HEK293 (cell line): ENCODE results near the gene PDK2.
A peak's percentile ranks its signal among the peaks of the same experiment; 100 is the strongest.

Source experiments
- CTCF ChIA-PET: fragments of 350-600 bp; formaldehyde crosslinking; extraction: SDS; loops from one replicate; lab custom pipeline; 2021; ENCODE audit warnings: antibody characterized with exemption; lab: Yijun Ruan, JAX
- POLR2A ChIA-PET: fragments of 300-600 bp; formaldehyde crosslinking; extraction: SDS; loops from one replicate; lab custom pipeline; 2020; ENCODE audit warnings: antibody characterized with exemption, inconsistent platforms; lab: Yijun Ruan, JAX
- H3K27ac ChIP-seq: fragments of 200-500 bp; sonication (Bioruptor generic); 2 replicates; pipeline ENCODE4 v1.5.1; 2014; ENCODE audit warnings: low read depth, low read length, control low read depth, inconsistent platforms; ENCODE audit errors: extremely low read depth
- H3K36me3 ChIP-seq, 2 experiments: fragments of 200-500 bp in 1 of 2; sonication (Bioruptor generic) in 1 of 2; 1 replicate in 1 of 2; 2 replicates in 1 of 2; pipeline ENCODE4 v1.5.1; 2014 to 2017; ENCODE audit warnings: inconsistent platforms in 2 of 2, low read length in 2 of 2; ENCODE audit not compliant: control insufficient read depth in 2 of 2, insufficient read depth in 1 of 2
- H3K4me1 ChIP-seq: fragments of 200-500 bp; sonication (Bioruptor generic); 2 replicates; pipeline ENCODE4 v1.5.1; 2014; ENCODE audit warnings: mild to moderate bottlenecking, low read length, inconsistent platforms; ENCODE audit not compliant: control insufficient read depth, insufficient read depth
- H3K4me3 ChIP-seq: 2 replicates; pipeline ENCODE4 v1.5.1; 2011; ENCODE audit warnings: low read depth, mild to moderate bottlenecking, control low read depth, low read length, moderate library complexity
- H3K9me3 ChIP-seq: fragments of 200-500 bp; sonication (Bioruptor generic); 2 replicates; pipeline ENCODE4 v1.5.1; 2014; ENCODE audit warnings: low read depth, low read length, inconsistent platforms; ENCODE audit not compliant: control insufficient read depth, insufficient read depth
- BCL11B ChIP-seq: fragments of 450-650 bp; formaldehyde crosslinking; IDR thresholded peaks from 2 replicates; pipeline ENCODE4 v1.5.1; 2016; ENCODE audit warnings: low read depth, missing biosample characterization, missing genetic modification characterization
- EGR2 ChIP-seq: fragments of 450-650 bp; formaldehyde crosslinking; IDR thresholded peaks from 2 replicates; pipeline ENCODE4 v1.5.1; 2016; ENCODE audit warnings: low read depth, missing biosample characterization, missing genetic modification characterization
- GLIS1 ChIP-seq: fragments of 450-650 bp; formaldehyde crosslinking; IDR thresholded peaks from 2 replicates; pipeline ENCODE4 v1.5.1; 2016; ENCODE audit warnings: missing biosample characterization, missing genetic modification characterization
- KLF1 ChIP-seq: fragments of 450-650 bp; formaldehyde crosslinking; IDR thresholded peaks from 2 replicates; pipeline ENCODE4 v1.5.1; 2016; ENCODE audit warnings: missing biosample characterization, missing genetic modification characterization
- KLF7 ChIP-seq: fragments of 450-650 bp; formaldehyde crosslinking; IDR thresholded peaks from 2 replicates; pipeline ENCODE4 v1.5.1; 2016; ENCODE audit warnings: missing biosample characterization, missing genetic modification characterization, borderline replicate concordance
- MZF1 ChIP-seq: fragments of 450-650 bp; formaldehyde crosslinking; IDR thresholded peaks from 2 replicates; pipeline ENCODE4 v1.5.1; 2017; ENCODE audit warnings: missing biosample characterization, missing genetic modification characterization, borderline replicate concordance
- SP2 ChIP-seq: fragments of 450-650 bp; formaldehyde crosslinking; IDR thresholded peaks from 2 replicates; pipeline ENCODE4 v1.5.1; 2016; ENCODE audit warnings: missing biosample characterization, missing genetic modification characterization
- ZBTB20 ChIP-seq: fragments of 450-650 bp; formaldehyde crosslinking; IDR thresholded peaks from 2 replicates; pipeline ENCODE4 v1.5.1; 2016; ENCODE audit warnings: missing biosample characterization, missing genetic modification characterization
- ZBTB48 ChIP-seq: fragments of 450-650 bp; formaldehyde crosslinking; IDR thresholded peaks from 2 replicates; pipeline ENCODE4 v1.5.1; 2016; ENCODE audit warnings: missing biosample characterization, missing genetic modification characterization
- ZIC2 ChIP-seq: fragments of 450-650 bp; formaldehyde crosslinking; IDR thresholded peaks from 2 replicates; pipeline ENCODE4 v1.5.1; 2016; ENCODE audit warnings: missing biosample characterization, missing genetic modification characterization
- ZNF292 ChIP-seq: fragments of 450-650 bp; formaldehyde crosslinking; IDR thresholded peaks from 2 replicates; pipeline ENCODE4 v1.5.1; 2016; ENCODE audit warnings: low read depth, missing biosample characterization, missing genetic modification characterization, borderline replicate concordance
- ZNF335 ChIP-seq: fragments of 450-650 bp; formaldehyde crosslinking; conservative IDR thresholded peaks from 2 replicates; pipeline ENCODE4 v1.5.1; 2016; ENCODE audit warnings: missing biosample characterization, missing genetic modification characterization
- ZNF530 ChIP-seq: fragments of 450-650 bp; formaldehyde crosslinking; IDR thresholded peaks from 2 replicates; pipeline ENCODE4 v1.5.1; 2016; ENCODE audit warnings: low read depth, missing biosample characterization, missing genetic modification characterization
- ZNF585B ChIP-seq: fragments of 450-650 bp; formaldehyde crosslinking; IDR thresholded peaks from 2 replicates; pipeline ENCODE4 v1.5.1; 2016; ENCODE audit warnings: missing biosample characterization, missing genetic modification characterization
- ZNF610 ChIP-seq: fragments of 450-650 bp; formaldehyde crosslinking; IDR thresholded peaks from 2 replicates; pipeline ENCODE4 v1.5.1; 2016; ENCODE audit warnings: missing biosample characterization, missing genetic modification characterization, borderline replicate concordance
- ZNF654 ChIP-seq: fragments of 450-650 bp; formaldehyde crosslinking; IDR thresholded peaks from 2 replicates; pipeline ENCODE4 v1.5.1; 2016; ENCODE audit warnings: low read depth, missing biosample characterization, missing genetic modification characterization
- ZNF658 ChIP-seq: fragments of 450-650 bp; formaldehyde crosslinking; IDR thresholded peaks from 2 replicates; pipeline ENCODE4; 2016; ENCODE audit warnings: missing biosample characterization, missing genetic modification characterization
- ZNF777 ChIP-seq: fragments of 450-650 bp; formaldehyde crosslinking; IDR thresholded peaks from 2 replicates; pipeline ENCODE4 v1.5.1; 2017; ENCODE audit warnings: missing biosample characterization, missing genetic modification characterization, borderline replicate concordance
- ZSCAN16 ChIP-seq: fragments of 450-650 bp; formaldehyde crosslinking; IDR thresholded peaks from 2 replicates; pipeline ENCODE4 v1.5.1; 2016; ENCODE audit warnings: missing biosample characterization, missing genetic modification characterization
- TF ChIP-seq, protein P1 (sequence below): fragments of 450-650 bp; formaldehyde crosslinking; IDR thresholded peaks from 2 replicates; pipeline ENCODE4 v1.5.1; 2016; ENCODE audit warnings: missing biosample characterization, missing genetic modification characterization
- TF ChIP-seq, protein P2 (sequence below): fragments of 450-650 bp; formaldehyde crosslinking; IDR thresholded peaks from 2 replicates; pipeline ENCODE4 v1.5.1; 2016; ENCODE audit warnings: missing biosample characterization, missing genetic modification characterization
- TF ChIP-seq, protein P3 (sequence below): fragments of 450-650 bp; formaldehyde crosslinking; IDR thresholded peaks from 2 replicates; pipeline ENCODE4 v1.5.1; 2016; ENCODE audit warnings: missing biosample characterization, missing genetic modification characterization

PDK2 gene

DNA sequence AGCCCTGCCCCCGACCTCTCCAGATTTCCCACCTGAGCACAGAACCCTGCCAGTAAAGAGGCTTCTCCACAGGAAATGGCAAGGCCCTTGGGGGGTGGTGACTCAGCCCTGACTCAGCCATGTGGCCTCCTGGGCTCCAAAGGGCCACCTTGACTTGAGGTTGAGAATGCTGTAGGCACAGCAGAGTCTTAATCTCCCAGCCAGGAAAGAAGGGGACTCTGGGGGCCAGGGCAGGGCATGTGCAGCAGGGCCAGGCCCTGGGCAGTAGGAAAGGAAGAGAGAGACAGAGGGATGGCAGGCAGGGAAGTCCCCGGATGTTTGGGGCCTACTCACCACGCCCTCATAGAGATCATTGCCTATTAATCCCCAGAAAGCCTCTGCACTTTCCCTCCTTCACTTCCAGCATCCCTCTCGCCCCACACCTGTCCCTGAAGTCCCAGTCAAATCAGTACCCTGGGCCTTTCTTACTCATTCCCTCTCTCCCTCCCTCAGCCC, 44.0 kb upstream of the PDK2 start (continued):
- TF ChIP-seq ZNF654 (tag by site-specific recombination) (no peak), MZF1 (tag by site-specific recombination) (no peak), ZNF610 (tag by site-specific recombination) (no peak), ZNF335 (tag by site-specific recombination) (peak; percentile 89), KLF7 (tag by site-specific recombination) (no peak), SP2 (tag by site-specific recombination) (peak; percentile 33), ZNF292 (no peak), ZNF585B (tag by site-specific recombination) (no peak), GLIS1 (tag by site-specific recombination) (peak; percentile 100), EGR2 (peak; percentile 53; the same call in 1 of the 2 replicates), ZBTB48 (tag by site-specific recombination) (peak; percentile 51; the same call in 1 of the 2 replicates), KLF1 (no peak)
- TF ChIP-seq, protein P1, sequence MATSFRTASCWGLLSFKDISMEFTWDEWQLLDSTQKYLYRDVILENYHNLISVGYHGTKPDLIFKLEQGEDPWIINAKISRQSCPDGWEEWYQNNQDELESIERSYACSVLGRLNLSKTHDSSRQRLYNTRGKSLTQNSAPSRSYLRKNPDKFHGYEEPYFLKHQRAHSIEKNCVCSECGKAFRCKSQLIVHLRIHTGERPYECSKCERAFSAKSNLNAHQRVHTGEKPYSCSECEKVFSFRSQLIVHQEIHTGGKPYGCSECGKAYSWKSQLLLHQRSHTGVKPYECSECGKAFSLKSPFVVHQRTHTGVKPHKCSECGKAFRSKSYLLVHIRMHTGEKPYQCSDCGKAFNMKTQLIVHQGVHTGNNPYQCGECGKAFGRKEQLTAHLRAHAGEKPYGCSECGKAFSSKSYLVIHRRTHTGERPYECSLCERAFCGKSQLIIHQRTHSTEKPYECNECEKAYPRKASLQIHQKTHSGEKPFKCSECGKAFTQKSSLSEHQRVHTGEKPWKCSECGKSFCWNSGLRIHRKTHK: no peak

DNA sequence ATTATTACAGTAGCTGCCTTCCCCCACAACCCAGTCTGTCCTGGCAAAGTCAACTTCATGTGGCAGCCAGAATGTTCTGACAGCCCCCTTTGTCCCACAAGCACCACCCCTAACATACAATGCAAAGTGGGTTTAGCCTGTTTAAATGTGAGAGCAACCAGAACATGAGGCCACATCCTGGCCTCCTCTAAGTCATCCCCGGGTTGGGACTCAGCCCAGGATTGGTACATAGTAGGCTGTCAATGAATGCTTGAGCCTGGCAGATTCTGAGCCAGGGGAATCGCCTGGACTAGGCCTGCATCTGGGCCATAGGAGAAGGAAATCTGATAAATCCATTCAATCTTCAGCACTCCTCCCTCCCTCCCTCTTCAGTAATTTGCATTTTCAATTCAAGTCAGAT, 43.5 kb upstream of the PDK2 start:
- TF ChIP-seq, protein P2, sequence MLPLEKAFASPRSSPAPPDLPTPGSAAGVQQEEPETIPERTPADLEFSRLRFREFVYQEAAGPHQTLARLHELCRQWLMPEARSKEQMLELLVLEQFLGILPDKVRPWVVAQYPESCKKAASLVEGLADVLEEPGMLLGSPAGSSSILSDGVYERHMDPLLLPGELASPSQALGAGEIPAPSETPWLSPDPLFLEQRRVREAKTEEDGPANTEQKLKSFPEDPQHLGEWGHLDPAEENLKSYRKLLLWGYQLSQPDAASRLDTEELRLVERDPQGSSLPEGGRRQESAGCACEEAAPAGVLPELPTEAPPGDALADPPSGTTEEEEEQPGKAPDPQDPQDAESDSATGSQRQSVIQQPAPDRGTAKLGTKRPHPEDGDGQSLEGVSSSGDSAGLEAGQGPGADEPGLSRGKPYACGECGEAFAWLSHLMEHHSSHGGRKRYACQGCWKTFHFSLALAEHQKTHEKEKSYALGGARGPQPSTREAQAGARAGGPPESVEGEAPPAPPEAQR (tag by site-specific recombination): no peak
- 0 out of 2 replicates have a peak, but pooled peaks have one; percentile 2 for TF ChIP-seq ZBTB20
- Histone ChIP-seq H3K9me3 (no peaks in the 10 kb centered on the region), H3K27ac (peak overlapping the region; percentile 74; the same call in 1 of the 2 replicates), H3K4me3 (no peak overlapping the region), H3K36me3 (no peaks in the 10 kb centered on the region), H3K4me1 (peaks cover 18% of the 10 kb centered on the region)
- POLR2A ChIA-PET: no interaction called here
- CTCF ChIA-PET: interaction anchor here (0.7 to 2.4 kb wide), 6 partner anchors 14 to 165 kb away, joined by 3 to 14 read pairs (median 3); no protein-coding TSS in a partner anchor

DNA sequence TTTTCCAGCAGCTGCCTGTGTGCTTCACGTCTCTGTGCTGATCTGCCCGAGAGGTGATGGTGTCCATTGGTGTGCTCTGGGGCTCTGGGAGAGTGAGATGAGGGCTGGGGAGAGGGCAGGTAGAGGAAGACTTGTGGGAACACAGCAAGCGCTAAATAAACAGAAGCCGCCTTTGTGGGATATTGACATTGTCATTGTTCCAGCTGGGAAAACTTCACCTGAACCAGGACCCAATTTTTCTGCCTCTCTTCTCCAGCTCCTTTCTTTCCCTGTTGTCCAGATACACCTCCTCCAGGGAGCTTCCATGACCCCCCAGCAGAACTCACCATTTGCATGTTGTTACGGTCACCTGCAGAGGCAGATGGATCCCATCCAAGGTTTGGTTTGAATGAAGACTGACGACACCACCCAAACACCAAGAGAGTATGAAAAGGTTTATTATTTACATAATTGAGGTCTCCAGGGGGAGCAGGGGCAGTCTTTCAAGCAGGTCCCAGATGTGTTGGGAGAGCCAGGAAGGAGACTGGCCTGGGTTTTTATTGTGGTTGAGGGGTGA, 42.8 kb upstream of the PDK2 start:
- Histone ChIP-seq H3K27ac (no peak overlapping the region), H3K9me3 (no peaks in the 10 kb centered on the region), H3K4me3 (no peak overlapping the region), H3K36me3 (no peaks in the 10 kb centered on the region)
- POLR2A ChIA-PET: no interaction called here
- TF ChIP-seq ZNF658 (tag by site-specific recombination) (no peak), ZNF292 (no peak), ZNF530 (tag by site-specific recombination) (no peak), ZNF777 (no peak), ZSCAN16 (tag by site-specific recombination) (no peak), BCL11B (tag by site-specific recombination) (no peak), GLIS1 (tag by site-specific recombination) (peak; percentile 89), ZIC2 (peak; percentile 64)
- TF ChIP-seq, protein P3, sequence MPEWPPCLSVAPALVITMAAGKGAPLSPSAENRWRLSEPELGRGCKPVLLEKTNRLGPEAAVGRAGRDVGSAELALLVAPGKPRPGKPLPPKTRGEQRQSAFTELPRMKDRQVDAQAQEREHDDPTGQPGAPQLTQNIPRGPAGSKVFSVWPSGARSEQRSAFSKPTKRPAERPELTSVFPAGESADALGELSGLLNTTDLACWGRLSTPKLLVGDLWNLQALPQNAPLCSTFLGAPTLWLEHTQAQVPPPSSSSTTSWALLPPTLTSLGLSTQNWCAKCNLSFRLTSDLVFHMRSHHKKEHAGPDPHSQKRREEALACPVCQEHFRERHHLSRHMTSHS (tag by site-specific recombination): no peak
- TF ChIP-seq, all 188 proteins: peak for 2
- CTCF ChIA-PET: interaction anchor here (0.6 to 2.4 kb wide), 8 partner anchors 7 to 54 kb away, joined by 3 to 14 read pairs (median 4); no protein-coding TSS in a partner anchor
- H3K4me1 ChIP-seq: peaks cover 18% of the 10 kb centered on the region
